ENCODE data around the gene RIPK1. TPM values are rescaled to one million over a fixed set of nuclear protein-coding genes. Genes with fewer than 3 reads are reported as not detected.
A peak's percentile ranks its signal among the peaks of the same experiment; 100 is the strongest.
"Not testable (repeated sequence)": the region's sequence is repeated elsewhere in the genome, so short reads cannot be mapped to it uniquely, and the experiment has no call there.

Gene RIPK1
- total RNA-seq, 1 experiment from 2014 or later, result 11.6 TPM

GRCh38 chr6:3052481-3053230 lies 15.6 kb upstream of the RIPK1 start:
- CTCF ChIA-PET, result interaction anchor here (0.6 kb wide), 1 partner anchor 1588 kb away, joined by 4 read pairs; no protein-coding TSS in a partner anchor
- H3K4me3 Mint-ChIP-seq (ENCODE audit: low read depth, unreplicated experiment), result peak overlapping the region; percentile 69
- no TSS peak for BruUV-seq (replicated peaks)
- H3K27ac Mint-ChIP-seq (ENCODE audit: unreplicated experiment), result no peak overlapping the region
- H3K36me3 Mint-ChIP-seq (ENCODE audit: insufficient read depth, unreplicated experiment), result peaks cover 20% of the 10 kb centered on the region
- H3K9me3 Mint-ChIP-seq (ENCODE audit: low read depth, unreplicated experiment), result no peaks in the 10 kb centered on the region
- peaks cover 10% of the 10 kb centered on the region for H3K4me1 Mint-ChIP-seq (ENCODE audit: low read depth, unreplicated experiment)
- intact Hi-C loops (cut with micrococcal nuclease; ENCODE audit: unreplicated experiment), result loop anchor here (10.0 kb wide), 1 partner anchor 318 kb away; no protein-coding TSS in a partner anchor
- TF ChIP-seq CTCF (IDR thresholded peaks at IDR 0.05; ENCODE audit: unreplicated experiment), result no peak
- H3K27me3 Mint-ChIP-seq (ENCODE audit: unreplicated experiment), result peaks cover 20% of the 10 kb centered on the region
- DNase-seq, result no peak

- no peak for DNase-seq
- Mint-ChIP-seq H3K27ac (ENCODE audit: unreplicated experiment) (no peak overlapping the region), H3K4me1 (ENCODE audit: low read depth, unreplicated experiment) (peaks cover 10% of the 10 kb centered on the region), H3K9me3 (ENCODE audit: low read depth, unreplicated experiment) (no peaks in the 10 kb centered on the region), H3K36me3 (ENCODE audit: insufficient read depth, unreplicated experiment) (peaks cover 20% of the 10 kb centered on the region), H3K4me3 (ENCODE audit: low read depth, unreplicated experiment) (peak overlapping the region; percentile 69), H3K27me3 (ENCODE audit: unreplicated experiment) (peaks cover 20% of the 10 kb centered on the region)
- no TSS peak for BruUV-seq (replicated peaks)
- intact Hi-C loops (cut with micrococcal nuclease; ENCODE audit: unreplicated experiment), result loop anchor here (10.0 kb wide), 1 partner anchor 318 kb away; no protein-coding TSS in a partner anchor
- TF ChIP-seq CTCF (IDR thresholded peaks at IDR 0.05; ENCODE audit: unreplicated experiment), result no peak
- CTCF ChIA-PET, result interaction anchor here (0.6 to 1.0 kb wide), 2 partner anchors 53 to 1589 kb away, joined by 4 to 7 read pairs; partner anchors contain the start of gene NQO2
Measured at GRCh38 chr6:3053231-3053508, 15.1 kb upstream of the RIPK1 start.

GRCh38 chr6:3054229-3055157 lies 13.8 kb upstream of the RIPK1 start:
- CTCF ChIA-PET, result interaction anchor here (0.6 to 1.0 kb wide), 3 partner anchors 16 to 54 kb away, joined by 4 to 7 read pairs (median 5); partner anchors contain the start of gene NQO2
- BruUV-seq (replicated peaks); H3K27ac Mint-ChIP-seq (ENCODE audit: unreplicated experiment); H3K9me3 Mint-ChIP-seq (ENCODE audit: low read depth, unreplicated experiment): not testable (repeated sequence)
- Mint-ChIP-seq H3K36me3 (ENCODE audit: insufficient read depth, unreplicated experiment) (peaks cover 20% of the 10 kb centered on the region), H3K4me3 (ENCODE audit: low read depth, unreplicated experiment) (peak overlapping the region; percentile 69), H3K4me1 (ENCODE audit: low read depth, unreplicated experiment) (peaks cover 10% of the 10 kb centered on the region), H3K27me3 (ENCODE audit: unreplicated experiment) (peaks cover 19% of the 10 kb centered on the region)
- intact Hi-C loops (cut with micrococcal nuclease; ENCODE audit: unreplicated experiment), result loop anchor here (2.0 to 10.0 kb wide), 2 partner anchors 56 to 320 kb away; partner anchors contain the start of gene NQO2
- peak; percentile 11 for DNase-seq

- Mint-ChIP-seq H3K27me3 (ENCODE audit: unreplicated experiment) (peaks cover 13% of the 10 kb centered on the region), H3K4me1 (ENCODE audit: low read depth, unreplicated experiment) (peaks cover 10% of the 10 kb centered on the region), H3K36me3 (ENCODE audit: insufficient read depth, unreplicated experiment) (peaks cover 20% of the 10 kb centered on the region)
- DNase-seq; H3K27ac Mint-ChIP-seq (ENCODE audit: unreplicated experiment); H3K9me3 Mint-ChIP-seq (ENCODE audit: low read depth, unreplicated experiment); H3K4me3 Mint-ChIP-seq (ENCODE audit: low read depth, unreplicated experiment); BruUV-seq (replicated peaks); CTCF ChIA-PET: not testable (repeated sequence)
- intact Hi-C loops (cut with micrococcal nuclease; ENCODE audit: unreplicated experiment), result loop anchor here (2.0 to 10.0 kb wide), 2 partner anchors 56 to 320 kb away; partner anchors contain the start of gene NQO2
Measured at GRCh38 chr6:3055158-3055499, 13.2 kb upstream of the RIPK1 start.

Data from Calu3 (cell line).